KG1 (cell line): Measurements from ENCODE around the gene LRRC8C.

ENCODE experiments used
- DNase-seq: peaks from one replicate; lab custom pipeline; 2025; lab: John Stamatoyannopoulos, UW

The LRRC8C gene

DNA sequence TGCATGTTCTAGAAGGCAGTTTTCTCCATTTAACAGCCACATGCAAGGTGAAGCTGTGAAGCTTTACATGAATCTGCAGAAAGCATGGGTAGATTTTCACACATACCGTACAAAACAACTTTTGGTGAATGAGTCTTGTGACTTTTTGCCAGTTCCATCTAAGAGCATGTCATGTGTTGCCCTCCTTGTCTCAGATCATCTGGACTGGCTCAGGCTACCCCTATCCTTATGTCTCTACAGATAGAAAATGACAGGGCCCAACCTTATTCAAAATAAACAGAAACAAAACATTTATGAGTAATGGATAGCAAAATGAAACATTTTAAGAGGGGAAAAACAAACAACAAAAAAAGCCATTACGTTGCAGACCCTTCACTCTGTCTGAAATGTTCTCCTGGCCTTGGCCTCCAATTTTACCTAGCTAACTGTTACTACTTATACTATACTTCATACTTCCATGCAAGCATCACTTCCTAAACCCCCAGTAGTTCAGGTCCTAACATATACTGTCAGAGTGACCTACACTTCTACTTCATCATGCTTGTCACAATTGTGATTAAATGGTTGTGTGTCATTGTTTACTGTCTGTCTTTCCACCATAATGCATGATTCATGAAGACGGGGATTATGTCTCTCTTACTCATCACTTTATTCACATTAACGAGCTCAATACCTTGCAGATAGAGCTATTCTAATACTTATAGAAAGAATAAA lies 39.0 kb downstream of the LRRC8C start:
- no peak for DNase-seq

DNA sequence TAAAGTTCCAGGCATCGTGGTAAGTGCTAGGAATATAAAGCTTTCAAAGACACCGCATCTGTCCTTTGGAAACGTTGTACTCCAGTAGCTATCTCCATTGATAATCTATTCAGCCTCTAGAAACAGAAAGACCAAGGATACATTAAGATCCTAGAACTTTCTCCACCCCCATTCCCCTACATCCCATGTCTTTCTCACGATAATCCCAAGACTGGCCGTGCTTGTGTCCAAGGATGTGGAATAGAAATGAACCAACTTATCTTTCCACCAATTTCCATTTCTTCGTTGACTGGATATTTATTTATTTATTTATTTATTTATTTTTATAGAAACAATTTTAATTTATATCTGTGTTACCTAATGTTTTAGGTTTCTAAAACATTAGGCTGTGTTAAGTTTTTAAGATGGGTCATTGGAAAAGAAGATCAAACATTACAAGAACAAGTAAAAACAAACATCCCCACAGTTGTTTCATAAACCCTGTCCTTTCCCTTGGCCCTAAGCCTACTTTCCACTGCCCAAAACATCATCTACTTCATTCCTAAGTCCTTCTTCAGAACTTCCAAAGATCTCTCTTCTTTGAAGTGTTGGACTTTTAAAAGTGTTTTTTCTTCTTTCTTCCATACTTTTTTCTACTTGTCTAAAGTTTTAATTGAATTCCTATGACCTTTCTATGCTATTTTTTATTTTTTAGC lies 39.7 kb downstream of the LRRC8C start:
- DNase-seq = no peak

DNA sequence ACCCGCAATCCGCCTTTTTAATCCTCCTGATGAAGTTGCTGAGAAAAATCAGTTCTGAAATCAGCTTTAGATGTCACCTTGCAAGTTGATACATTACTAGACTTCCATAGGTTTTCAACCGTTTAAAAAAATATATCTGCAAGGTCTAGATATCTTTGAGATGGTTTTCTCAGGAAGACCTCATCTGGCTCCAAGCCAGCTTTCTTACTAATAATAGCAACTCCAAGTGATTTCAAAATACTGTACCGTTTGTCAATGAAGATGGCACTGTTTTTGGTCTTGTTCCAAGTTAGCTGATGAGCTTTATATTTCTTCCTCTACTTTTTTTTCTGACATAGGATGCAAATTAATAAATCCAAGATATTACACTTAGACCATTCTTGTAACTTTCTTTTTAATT lies 40.3 kb downstream of the LRRC8C start:
- DNase-seq = peak; percentile 28

DNA sequence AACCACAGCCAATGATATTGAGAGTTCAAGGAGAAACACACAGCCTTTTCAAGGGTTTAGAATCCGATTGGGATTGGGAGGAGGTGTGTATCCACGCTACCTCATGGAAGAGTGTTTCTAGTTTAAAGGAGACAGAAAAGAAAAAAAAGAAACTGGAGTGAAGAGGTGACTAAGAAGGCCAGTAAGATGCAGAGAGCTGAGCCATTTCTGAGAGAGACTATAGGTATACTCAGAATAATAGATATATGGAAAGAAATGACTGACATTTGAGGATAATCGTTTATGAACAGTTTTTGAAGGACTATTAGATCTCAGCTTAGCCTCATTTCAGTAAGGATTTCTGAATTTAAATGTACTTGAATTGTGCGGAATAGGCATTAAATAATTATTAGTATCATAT lies 42.8 kb downstream of the LRRC8C start:
- DNase-seq = no peak

DNA sequence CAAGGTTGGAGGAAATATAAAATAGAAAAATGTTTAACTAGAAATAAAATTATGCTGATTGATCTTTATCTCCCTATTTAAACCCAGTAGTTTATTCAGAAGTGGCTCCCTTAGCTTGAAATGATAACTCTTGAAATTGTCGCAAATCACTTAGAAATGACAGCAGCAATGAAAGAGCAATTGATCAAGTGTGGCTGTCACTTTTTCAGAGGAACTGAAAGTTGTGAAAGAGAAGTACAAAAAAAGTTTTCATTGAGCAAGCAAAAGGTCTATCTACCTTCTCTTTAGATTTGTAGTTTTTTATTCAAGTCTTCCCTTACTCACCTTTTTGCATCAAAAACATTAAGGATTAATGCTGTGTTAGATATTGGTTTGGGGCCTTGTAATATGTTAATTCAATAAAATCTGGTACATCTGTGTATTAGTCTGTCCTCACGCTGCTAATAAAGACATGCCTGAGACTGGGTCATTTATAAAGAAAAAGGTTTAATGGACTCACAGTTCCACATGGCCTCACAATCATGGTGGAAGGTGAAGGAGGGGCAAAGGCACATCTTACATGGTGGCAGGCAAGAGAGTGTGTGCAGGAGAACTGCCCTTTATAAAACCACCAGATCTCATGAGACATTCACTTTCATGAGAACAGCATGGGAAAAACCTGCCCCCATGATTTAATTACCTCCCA lies 48.3 kb downstream of the LRRC8C start:
- no peak for DNase-seq

DNA sequence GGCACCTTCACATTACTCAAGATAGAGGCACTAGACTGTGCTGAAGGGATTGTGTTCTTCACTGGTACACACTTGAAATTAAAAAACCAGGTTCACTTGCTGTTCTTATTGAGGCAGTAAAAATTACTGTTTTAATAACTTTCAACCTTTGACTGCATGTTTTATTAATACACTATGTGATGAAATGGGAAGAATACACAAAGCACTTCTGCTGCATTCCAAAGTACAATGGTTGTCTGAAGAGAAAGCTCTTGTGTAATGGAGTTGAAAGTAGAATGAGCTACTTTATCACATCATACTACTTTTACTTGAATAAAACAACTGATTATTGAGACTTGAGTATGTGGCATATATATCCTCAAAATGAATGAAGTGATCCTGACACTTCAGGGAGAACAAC lies 49.7 kb downstream of the LRRC8C start:
- DNase-seq = no peak

DNA sequence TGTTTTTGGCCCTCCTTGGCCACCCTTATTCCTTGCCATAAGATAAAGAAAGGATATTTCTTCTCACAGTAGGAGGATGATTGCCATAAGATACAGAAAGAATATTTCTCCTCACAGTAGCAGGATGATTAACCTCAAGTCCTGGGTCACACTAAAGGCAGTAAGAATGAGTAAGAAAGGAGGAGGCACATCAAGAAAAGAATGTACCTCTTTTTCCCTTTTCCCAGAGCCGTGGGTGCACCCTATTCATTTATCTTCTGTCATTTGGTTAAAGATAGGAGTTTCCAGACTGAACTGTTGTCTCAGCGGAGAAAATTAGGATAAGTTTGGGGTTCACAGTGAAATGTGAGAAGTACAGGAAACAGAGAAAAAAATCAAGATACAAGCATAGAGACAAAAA lies 52.5 kb downstream of the LRRC8C start:
- no peak for DNase-seq

DNA sequence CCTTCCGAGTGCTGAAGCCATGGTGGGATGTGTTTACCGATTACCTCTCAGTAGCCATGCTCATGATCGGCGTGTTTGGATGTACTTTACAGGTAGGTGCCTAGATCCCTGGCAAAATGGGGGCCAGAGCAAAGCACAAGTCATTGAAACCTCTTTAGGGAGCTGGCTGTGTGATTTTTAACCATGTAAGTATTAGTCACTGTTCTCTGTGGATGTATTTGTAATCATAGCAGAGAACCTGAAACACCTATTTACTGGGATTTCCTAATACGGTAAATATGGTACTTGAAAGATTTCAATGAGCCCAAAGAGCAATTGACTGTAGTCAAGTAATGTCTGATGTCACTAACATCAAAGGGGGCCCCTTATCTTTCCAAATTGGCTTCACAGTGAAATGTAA lies 53.6 kb downstream of the LRRC8C start:
- no peak for DNase-seq

DNA sequence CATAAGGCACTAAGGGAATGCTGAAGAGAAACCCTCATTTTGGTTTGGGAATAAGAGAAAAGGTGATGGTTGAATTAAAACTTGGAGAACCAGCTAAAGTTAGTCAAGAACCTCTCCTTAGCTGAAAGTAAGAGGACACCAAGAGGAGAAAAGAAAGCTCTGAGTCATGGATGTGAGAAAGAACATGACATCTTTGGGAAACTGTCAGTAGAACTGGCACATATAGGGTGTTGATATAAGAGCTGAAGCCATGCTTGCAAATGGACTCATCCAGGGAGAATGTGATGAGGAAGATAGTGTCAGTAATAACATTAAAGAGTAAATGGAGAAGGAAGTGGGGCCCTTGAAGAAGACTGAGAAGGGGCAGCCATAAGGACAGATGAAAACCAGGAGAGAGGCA lies 54.3 kb downstream of the LRRC8C start:
- no peak for DNase-seq

DNA sequence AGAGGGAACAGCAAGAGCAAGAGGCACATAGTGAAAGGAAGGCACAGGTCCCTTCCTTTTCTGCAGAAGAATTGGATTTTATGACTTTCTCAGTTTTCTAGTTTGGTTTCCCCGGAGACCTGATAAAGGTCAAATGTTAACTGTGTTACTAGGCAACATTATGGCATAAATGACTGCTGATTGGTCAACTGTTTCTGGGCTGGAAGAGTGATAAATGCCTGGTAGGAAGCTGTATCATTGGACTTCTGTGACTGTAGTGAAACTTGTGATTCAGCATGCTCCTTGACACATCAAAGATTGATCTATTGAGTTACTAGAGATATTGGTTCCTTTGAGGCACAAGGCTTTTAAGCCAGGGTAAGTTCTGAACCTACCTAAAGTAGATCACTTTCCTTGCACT lies 55.7 kb downstream of the LRRC8C start:
- no peak for DNase-seq

DNA sequence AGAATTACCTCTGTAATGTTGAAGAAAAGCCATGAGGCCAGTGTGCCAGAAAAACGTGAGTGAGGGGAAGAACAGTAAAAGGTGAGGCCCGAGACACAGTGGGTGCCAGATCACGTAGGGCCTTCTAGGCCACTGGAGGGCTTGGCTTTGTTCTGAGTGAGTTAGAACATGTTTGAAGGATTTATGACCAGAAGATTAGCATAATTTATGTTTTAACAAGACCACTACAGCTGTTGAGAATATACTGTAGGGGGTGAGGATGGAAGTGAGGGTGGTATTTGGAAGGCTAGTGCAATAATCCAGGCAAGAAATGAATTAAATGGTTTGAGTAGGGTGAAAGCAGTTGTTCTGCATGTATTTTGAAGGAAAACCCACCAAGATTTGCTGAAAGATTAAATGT lies 56.3 kb downstream of the LRRC8C start:
- DNase-seq = no peak

DNA sequence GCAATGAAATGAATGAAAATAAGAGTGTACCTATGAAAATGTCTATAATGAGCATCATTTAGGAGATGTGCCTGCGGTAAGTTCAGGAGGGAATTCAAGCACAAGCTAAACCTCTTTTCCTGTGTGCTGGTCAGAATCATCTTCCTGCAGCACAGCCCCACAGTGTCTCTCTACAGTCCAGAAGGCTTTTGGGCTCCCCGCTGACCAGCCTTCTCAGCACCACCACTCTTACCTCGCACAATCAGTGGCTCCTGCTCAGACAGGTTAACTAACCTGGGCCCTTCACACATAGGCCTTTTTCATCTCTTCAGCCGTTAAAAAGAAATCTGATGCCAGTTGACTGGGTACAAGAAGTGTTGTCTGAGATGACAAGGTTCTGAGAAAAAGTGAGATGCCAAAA lies 57.7 kb downstream of the LRRC8C start:
- DNase-seq = no peak

DNA sequence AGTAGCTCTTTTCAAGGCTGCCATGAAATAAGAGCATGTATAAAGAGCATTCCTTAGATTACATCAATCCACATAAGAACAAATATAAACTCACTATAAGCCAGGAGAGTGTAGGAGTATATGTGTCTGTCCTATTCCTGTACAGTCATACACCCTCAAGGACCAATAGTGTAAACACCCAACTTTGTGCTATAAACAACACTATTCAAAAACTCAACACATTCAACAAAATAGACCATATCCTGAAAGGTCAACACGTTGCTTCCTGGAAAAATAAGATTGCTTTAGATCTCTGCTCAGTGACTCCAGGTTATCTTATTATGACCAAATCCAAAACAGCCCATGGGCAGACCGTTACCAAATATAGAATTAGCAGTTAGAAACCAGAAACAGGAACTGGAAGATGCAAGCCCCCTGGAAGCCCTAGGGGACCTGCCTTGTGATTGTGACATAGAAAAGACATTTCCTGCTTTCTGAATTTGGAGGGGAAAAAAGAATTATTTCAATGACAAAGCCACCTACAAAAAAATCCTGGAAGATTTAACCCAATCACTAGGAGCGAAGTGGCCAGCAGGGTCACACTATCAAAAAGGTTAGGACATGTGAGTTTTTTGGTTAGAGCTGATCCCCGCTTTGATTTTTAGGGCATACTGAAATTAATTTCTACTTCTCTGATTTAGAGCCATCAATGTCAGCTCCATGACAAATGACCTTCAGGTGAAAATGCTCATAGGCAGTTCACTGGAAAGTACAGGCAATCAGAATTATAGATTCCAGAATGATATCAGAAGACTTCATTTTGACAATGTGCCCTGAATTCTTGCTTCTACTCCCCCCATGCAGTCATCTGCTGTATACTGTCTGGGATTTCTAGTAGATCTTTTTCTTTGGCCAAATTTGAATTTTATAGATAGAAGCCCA lies 59.9 kb downstream of the LRRC8C start:
- no peak for DNase-seq

DNA sequence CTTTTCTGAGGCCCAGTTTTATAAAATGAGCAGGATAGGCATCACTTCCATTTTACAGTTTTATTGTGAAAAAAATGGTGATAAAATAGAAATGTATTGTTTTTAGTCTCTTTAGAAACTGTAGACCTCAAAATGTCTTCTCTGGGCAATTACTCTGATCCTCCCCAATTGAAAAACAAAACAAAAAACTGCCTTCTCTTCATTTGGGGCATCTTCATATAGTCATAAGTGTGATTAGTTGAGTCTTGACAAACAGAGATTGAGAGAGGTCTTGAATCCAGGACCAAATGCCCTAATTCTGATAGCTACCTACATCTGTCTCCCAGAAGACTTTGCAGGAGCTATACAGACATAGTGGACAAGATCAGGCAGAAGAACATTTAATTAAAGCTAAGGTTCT lies 62.9 kb downstream of the LRRC8C start:
- DNase-seq = no peak

DNA sequence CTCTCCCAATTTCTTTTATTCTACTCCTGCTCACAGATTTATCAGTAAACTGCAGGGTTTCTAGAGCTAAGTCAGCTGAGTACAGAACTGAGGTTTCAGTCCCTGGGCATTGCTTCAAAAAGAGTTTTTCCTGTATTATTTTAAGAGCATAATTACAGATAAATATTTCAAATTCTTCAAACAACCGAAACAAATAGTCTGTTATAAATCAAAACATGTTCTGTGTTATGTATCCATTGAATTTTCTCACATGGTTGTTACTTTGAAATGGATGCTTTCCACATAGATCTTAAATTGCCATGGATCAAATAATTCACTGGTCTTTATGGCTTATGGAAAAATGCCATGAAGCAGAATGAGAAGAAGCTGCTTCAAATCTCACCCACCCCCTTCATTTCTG lies 64.5 kb downstream of the LRRC8C start:
- DNase-seq = no peak

DNA sequence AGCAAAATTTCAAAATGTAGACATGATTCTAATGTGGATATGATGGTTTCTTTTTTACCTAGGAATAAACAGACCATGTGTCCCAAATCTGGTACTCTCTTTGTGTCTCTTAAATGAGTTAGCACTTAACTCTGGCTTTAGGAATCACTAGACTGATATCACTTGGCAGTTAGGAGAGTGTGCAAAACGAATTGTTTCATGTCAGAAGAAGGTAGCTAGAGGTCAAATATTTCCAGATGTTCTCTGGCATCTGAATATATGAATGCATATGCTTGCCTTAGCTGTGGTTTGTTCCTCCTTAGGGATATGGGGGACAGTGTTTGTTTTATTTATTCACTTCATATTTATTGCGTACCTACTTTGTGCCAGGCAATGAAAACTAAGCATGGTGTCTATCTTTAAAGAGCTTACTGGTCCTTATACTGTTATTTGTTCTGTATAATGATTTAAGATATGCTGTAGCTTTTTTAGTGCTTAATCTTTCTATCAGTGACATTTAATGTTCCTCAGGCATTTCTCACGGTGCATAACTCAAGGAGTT lies 65.2 kb downstream of the LRRC8C start:
- no peak for DNase-seq

DNA sequence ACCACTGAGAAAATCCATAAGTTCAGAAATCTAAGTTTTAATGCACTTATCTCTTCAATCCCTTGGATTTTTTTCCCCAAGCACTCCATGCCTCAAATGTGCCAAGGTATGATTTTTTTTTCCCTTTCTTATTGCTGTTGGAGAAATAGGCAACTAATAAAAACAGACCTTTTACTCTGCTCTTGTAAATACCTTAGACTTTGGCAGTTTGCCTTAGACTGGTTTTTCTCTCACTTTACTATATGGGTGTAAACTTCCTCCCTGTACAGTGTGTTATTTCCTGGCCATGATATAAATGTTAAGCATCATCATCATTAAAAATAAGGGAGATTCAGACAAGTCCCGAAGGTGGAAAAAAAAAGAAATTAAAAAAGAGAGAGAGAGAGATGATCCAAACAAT lies 65.7 kb downstream of the LRRC8C start:
- no peak for DNase-seq

DNA sequence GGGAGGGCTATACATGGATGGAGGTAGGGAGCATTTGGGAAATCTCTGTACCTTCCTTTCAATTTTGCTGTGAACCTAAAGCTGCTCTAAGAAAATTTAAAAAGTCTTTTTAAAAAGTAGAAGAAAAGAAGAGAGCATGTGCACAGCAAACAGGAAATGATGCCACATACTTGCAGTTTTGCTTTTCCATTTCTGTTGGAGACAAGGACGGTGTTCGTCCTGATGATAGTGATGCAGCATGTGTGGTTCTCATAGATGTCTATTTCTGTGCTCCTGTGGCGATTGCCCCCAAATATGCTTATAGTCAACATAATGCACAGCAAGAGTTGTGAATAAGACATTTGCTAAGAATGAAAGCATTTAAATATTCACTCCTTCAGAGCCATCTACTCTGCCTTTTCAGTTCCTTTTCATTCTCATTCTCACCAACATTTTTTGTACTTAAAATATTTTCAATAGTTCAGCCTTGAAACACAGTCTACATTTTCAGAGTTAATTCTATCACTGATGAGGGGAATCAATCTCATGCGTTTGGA lies 66.6 kb downstream of the LRRC8C start:
- DNase-seq = no peak

DNA sequence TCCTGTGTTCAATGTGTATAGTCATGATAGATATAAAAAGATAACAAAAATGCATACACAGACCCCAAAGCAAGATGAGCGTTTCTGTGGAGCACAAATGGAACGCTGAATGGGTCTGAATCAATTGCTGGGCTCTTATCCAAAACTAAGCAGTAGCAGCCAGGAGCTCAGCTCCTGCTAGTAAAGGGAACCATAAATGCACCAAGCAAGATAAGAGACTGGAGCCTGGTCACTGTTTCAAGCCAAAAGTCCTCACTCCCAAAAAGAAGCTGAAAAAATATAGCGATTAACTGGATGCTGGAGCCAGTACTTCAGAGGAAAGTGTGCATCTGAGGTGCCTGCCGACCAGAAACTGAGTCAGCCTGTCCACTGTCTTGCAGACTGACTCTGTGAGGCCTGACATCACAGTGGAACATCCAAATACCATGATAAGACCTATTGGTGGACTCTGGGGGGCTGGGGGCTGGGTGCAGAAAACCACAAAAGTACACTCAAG lies 68.9 kb downstream of the LRRC8C start:
- no peak for DNase-seq

DNA sequence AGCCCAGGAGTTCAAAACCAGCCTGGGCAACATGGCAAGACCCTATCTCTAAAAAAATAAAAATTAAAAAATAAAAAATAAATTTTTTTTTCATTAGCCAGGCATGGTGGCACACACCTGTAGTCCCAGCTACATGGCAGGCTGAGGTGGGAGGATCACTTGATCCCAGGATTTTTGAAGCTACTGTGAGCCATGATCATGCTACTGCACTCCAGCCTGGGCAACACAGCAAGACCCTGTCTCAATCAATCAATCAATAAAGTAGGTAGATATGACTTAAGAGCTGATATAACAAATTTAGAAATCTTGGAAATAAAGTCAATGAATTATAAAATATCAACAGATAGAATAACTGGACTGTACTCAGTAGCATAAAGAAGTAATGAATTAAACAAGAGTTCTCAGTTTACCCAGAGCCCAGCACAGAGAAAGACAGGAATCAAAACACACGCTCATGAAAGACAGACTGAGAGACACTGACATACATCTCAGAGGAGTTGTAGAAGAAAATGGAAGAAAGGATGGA lies 69.7 kb downstream of the LRRC8C start:
- no peak for DNase-seq

DNA sequence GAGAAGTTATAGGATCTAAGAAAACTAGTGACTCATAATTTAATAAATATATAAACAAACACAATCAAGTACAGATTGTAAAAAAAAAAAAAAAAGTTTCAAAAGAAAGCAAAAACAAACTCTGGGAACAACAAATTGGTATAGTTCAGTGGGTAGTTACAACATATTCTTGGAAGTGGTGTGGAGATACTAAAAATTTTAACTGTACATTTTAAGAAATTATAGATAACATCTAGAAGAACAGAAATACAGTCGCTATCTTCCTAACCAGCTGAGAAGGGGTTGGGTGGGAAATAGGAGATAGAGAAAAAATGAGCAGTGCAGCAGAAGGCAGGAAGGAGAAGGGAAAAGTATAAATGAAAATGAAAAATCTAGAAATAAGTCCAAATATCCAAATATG lies 70.5 kb downstream of the LRRC8C start:
- no peak for DNase-seq
